PC-3 (cell line): Measurements from ENCODE around the gene ZDHHC1. TPM values are rescaled to one million over a fixed set of nuclear protein-coding genes. Genes with fewer than 3 reads are reported as not detected.

Experiments
- ATAC-seq: fragments of 200-7000 bp; cut with Tn5 transposase; 2 replicates; pipeline ENCODE4 v1.9.1; 2020; ENCODE audit warnings: mild to moderate bottlenecking, moderate library complexity
- BruUV-seq: library from RNA; stranded (reverse); fragments of 400-500 nt; replicated peaks from 2 replicates; lab custom pipeline; 2021; lab: Mats Ljungman, UMichigan
- CTCF ChIA-PET: fragments of 300-600 bp; sonication (Branson Sonifier 250); formaldehyde crosslinking; loops from one replicate; lab custom pipeline; 2022; ENCODE audit warnings: antibody characterized with exemption; lab: Charles Lee
- POLR2A ChIA-PET: fragments of 300-600 bp; sonication (Branson Sonifier 250); formaldehyde crosslinking; loops from one replicate; lab custom pipeline; 2022; ENCODE audit warnings: antibody characterized with exemption; ENCODE audit not compliant: unreplicated experiment; lab: Charles Lee
- DNase-seq: peaks from one replicate; pipeline ENCODE4 v3.0.0-alpha.2; 2015
- H2AFZ ChIP-seq: fragments of 300-600 bp; sonication (generic); 2 replicates; pipeline ENCODE4 v1.6.0; 2016; ENCODE audit warnings: antibody characterized with exemption, low read length
- H3F3A ChIP-seq: fragments of 300-600 bp; sonication (generic); one replicate; pipeline ENCODE4 v1.6.0; 2017; ENCODE audit warnings: antibody characterized with exemption, low read length, control low read depth, mild to moderate bottlenecking; ENCODE audit not compliant: unreplicated experiment
- H3K27ac ChIP-seq: fragments of 300-600 bp; sonication (generic); 2 replicates; pipeline ENCODE4 v1.5.1; 2016; ENCODE audit warnings: mild to moderate bottlenecking, low read length
- H3K27me3 ChIP-seq: fragments of 300-600 bp; sonication (generic); 2 replicates; pipeline ENCODE4 v1.6.1; 2016; ENCODE audit warnings: low read length, mixed read lengths
- H3K36me3 ChIP-seq: fragments of 300-600 bp; sonication (generic); 2 replicates; pipeline ENCODE4 v1.6.1; 2016; ENCODE audit warnings: low read depth, mixed run types, low read length, mixed read lengths
- H3K4me1 ChIP-seq: fragments of 300-600 bp; sonication (generic); 2 replicates; pipeline ENCODE4 v1.5.1; 2016; ENCODE audit warnings: low read length; ENCODE audit not compliant: insufficient read depth
- H3K4me2 ChIP-seq: fragments of 300-600 bp; sonication (generic); 2 replicates; pipeline ENCODE4 v1.6.0; 2016; ENCODE audit warnings: low read length
- H3K4me3 ChIP-seq: fragments of 300-600 bp; sonication (generic); 2 replicates; pipeline ENCODE4 v1.5.1; 2016; ENCODE audit warnings: mild to moderate bottlenecking, low read length, mixed read lengths
- H3K79me2 ChIP-seq: fragments of 300-600 bp; sonication (generic); 2 replicates; pipeline ENCODE4 v1.6.1; 2017; ENCODE audit warnings: low read length, mixed read lengths
- H3K9ac ChIP-seq: fragments of 300-600 bp; sonication (generic); 2 replicates; pipeline ENCODE4 v1.6.0; 2016; ENCODE audit warnings: mild to moderate bottlenecking, low read length
- H3K9me2 ChIP-seq: fragments of 300-600 bp; sonication (generic); replicated peaks from 2 replicates; pipeline ENCODE4 v1.6.1; 2016; ENCODE audit warnings: mixed run types, low read length, mixed read lengths
- H3K9me3 ChIP-seq: fragments of 300-600 bp; sonication (generic); 2 replicates; pipeline ENCODE4 v1.6.1; 2016; ENCODE audit warnings: low read length, mixed read lengths
- H4K20me1 ChIP-seq: fragments of 300-600 bp; sonication (generic); 2 replicates; pipeline ENCODE4 v1.6.1; 2016; ENCODE audit warnings: low read length, mixed read lengths
- CTCF ChIP-seq: fragments of 300-600 bp; sonication (generic); conservative IDR thresholded peaks from 2 replicates; pipeline ENCODE4 v1.5.1; 2017; ENCODE audit warnings: antibody characterized with exemption, low read depth, mild to moderate bottlenecking, low read length
- EZH2 ChIP-seq: fragments of 300-600 bp; sonication (generic); IDR thresholded peaks from one replicate; pipeline ENCODE4 v1.6.1; 2017; ENCODE audit warnings: antibody characterized with exemption, mild to moderate bottlenecking, low read length; ENCODE audit not compliant: unreplicated experiment
- EZH2phosphoT487 ChIP-seq: fragments of 300-600 bp; sonication (generic); IDR thresholded peaks from 2 replicates; pipeline ENCODE4 v1.6.1; 2018; ENCODE audit warnings: mild to moderate bottlenecking, antibody characterized with exemption, low read length, borderline replicate concordance
- intact Hi-C: fragments of 100-400 bp; cut with micrococcal nuclease; formaldehyde crosslinking; loops from 2 replicates; pipeline ENCODE4 v1.9.0; 2023
- total RNA-seq: library from RNA; depleted of rRNA; stranded (reverse); fragments of >200 nt; gene quantifications from 2 replicates; pipeline ENCODE4 v1.2.3, GENCODE V29; 2014

The ZDHHC1 gene
- total RNA-seq, 1 experiment from 2014 or later: 4.8 TPM

- Histone ChIP-seq H3K9me3 (no peaks in the 10 kb centered on the region), H3K27me3 (no peaks in the 10 kb centered on the region), H3K4me2 (no peak overlapping the region), H3K4me3 (no peak overlapping the region), H3K9ac (no peak overlapping the region), H3K79me2 (no peaks in the 10 kb centered on the region), H3K9me2 (no peaks in the 10 kb centered on the region), H3K27ac (no peak overlapping the region), H3F3A (no peaks in the 10 kb centered on the region), H4K20me1 (no peaks in the 10 kb centered on the region), H3K36me3 (no peaks in the 10 kb centered on the region), H2AFZ (no peak overlapping the region), H3K4me1 (peaks cover 3% of the 10 kb centered on the region; the same call in 1 of the 2 replicates)
- CTCF ChIA-PET: no interaction called here
- intact Hi-C loops: no loop called here
- ATAC-seq: no peak
- POLR2A ChIA-PET: no interaction called here
- no peak for DNase-seq
- no peak for TF ChIP-seq CTCF
- TF ChIP-seq EZH2phosphoT487: no peak
- TF ChIP-seq EZH2: no peak
- BruUV-seq: no TSS peak
Observed at GRCh38 chr16:67436640-67437193, 20.4 kb upstream of the ZDHHC1 start.

- H4K20me1 ChIP-seq: no peaks in the 10 kb centered on the region
- H3K27me3 ChIP-seq: no peaks in the 10 kb centered on the region
- no peak overlapping the region for H3K9ac ChIP-seq
- intact Hi-C loops: no loop called here
- DNase-seq (no peak), ATAC-seq (no peak)
- H3K79me2 ChIP-seq: no peaks in the 10 kb centered on the region
- no peak overlapping the region for H2AFZ ChIP-seq
- H3K4me3 ChIP-seq: no peak overlapping the region
- TF ChIP-seq EZH2phosphoT487 (no peak), CTCF (no peak), EZH2 (no peak)
- no peaks in the 10 kb centered on the region for H3K9me3 ChIP-seq
- CTCF ChIA-PET: no interaction called here
- no TSS peak for BruUV-seq
- POLR2A ChIA-PET: no interaction called here
- H3K4me2 ChIP-seq: no peak overlapping the region
- H3K4me1 ChIP-seq: peaks cover 3% of the 10 kb centered on the region; the same call in 1 of the 2 replicates
- no peak overlapping the region for H3K27ac ChIP-seq
- H3K36me3 ChIP-seq: no peaks in the 10 kb centered on the region
- H3F3A ChIP-seq: no peaks in the 10 kb centered on the region
- no peaks in the 10 kb centered on the region for H3K9me2 ChIP-seq
Observed at GRCh38 chr16:67435758-67436164, 19.5 kb upstream of the ZDHHC1 start.

GRCh38 chr16:67433131-67433719 lies 16.9 kb upstream of the ZDHHC1 start:
- Histone ChIP-seq H3F3A (no peaks in the 10 kb centered on the region), H3K27me3 (no peaks in the 10 kb centered on the region), H3K4me2 (no peak overlapping the region), H4K20me1 (no peaks in the 10 kb centered on the region), H2AFZ (no peak overlapping the region), H3K4me3 (no peak overlapping the region), H3K9me3 (no peaks in the 10 kb centered on the region), H3K9ac (no peak overlapping the region), H3K9me2 (no peaks in the 10 kb centered on the region), H3K79me2 (no peaks in the 10 kb centered on the region), H3K27ac (no peak overlapping the region), H3K36me3 (no peaks in the 10 kb centered on the region), H3K4me1 (peaks cover 3% of the 10 kb centered on the region)
- POLR2A ChIA-PET: no interaction called here
- no peak for TF ChIP-seq EZH2phosphoT487
- TF ChIP-seq EZH2: no peak
- TF ChIP-seq CTCF: no peak
- no TSS peak for BruUV-seq
- ATAC-seq (no peak), DNase-seq (no peak)
- intact Hi-C loops: no loop called here
- CTCF ChIA-PET: no interaction called here
